SK-N-SH (cell line): ENCODE measurements around the gene CEP170B. TPM values are rescaled to one million over a fixed set of nuclear protein-coding genes. Genes with fewer than 3 reads are reported as not detected.

Experiments
- CTCF ChIA-PET: fragments of 300-600, 350-600 bp; formaldehyde crosslinking; extraction: SDS; loops from one replicate; lab custom pipeline; 2021; lab: Yijun Ruan, JAX
- POLR2A ChIA-PET: fragments of 350-600 bp; sonication (Branson Sonifier 250); formaldehyde crosslinking; extraction: SDS; loops from one replicate; lab custom pipeline; 2020; ENCODE audit warnings: antibody characterized with exemption, inconsistent platforms; lab: Yijun Ruan, JAX
- DNase-seq: peaks from one replicate; pipeline ENCODE4 v3.0.0; 2012
- H2AFZ ChIP-seq: fragments of 200-600 bp; sonication (generic); 2 replicates; pipeline ENCODE4 v1.8.1; 2016; ENCODE audit warnings: antibody characterized with exemption, mild to moderate bottlenecking, low read depth
- H3F3A ChIP-seq: fragments of 200-600 bp; sonication (generic); replicated peaks from 2 replicates; pipeline ENCODE3; 2016; ENCODE audit warnings: antibody characterized with exemption, mild to moderate bottlenecking; ENCODE audit not compliant: insufficient read depth
- H3K27ac ChIP-seq, 2 experiments: fragments of 200-500 bp in 1 of 2; fragments of 200-600 bp in 1 of 2; sonication (Bioruptor generic) in 1 of 2; sonication (generic), shearing (Covaris generic) in 1 of 2; 2 replicates each; pipeline versions ENCODE4 v1.5.1 to v1.6.1; 2014 to 2016; ENCODE audit warnings: low read depth in 2 of 2, inconsistent platforms in 1 of 2, low read length in 1 of 2, mild to moderate bottlenecking in 1 of 2, mixed read lengths in 1 of 2
- H3K27me3 ChIP-seq: fragments of 200-600 bp; sonication (generic), shearing (Covaris generic); 2 replicates; pipeline ENCODE4 v1.6.1; 2016; ENCODE audit warnings: mixed run types; ENCODE audit not compliant: insufficient read depth
- H3K36me3 ChIP-seq, 2 experiments: fragments of 200-500 bp in 1 of 2; fragments of 200-600 bp in 1 of 2; sonication (Bioruptor generic) in 1 of 2; sonication (generic) in 1 of 2; replicated peaks in 1 of 2; 2 replicates each; pipeline versions ENCODE3 to v1.5.1; 2014 to 2016; ENCODE audit warnings: low read length in 1 of 2, mild to moderate bottlenecking in 1 of 2; ENCODE audit not compliant: insufficient read depth in 2 of 2, control insufficient read depth in 1 of 2
- H3K4me1 ChIP-seq, 2 experiments: fragments of 200-500 bp in 1 of 2; fragments of 200-600 bp in 1 of 2; sonication (Bioruptor generic) in 1 of 2; sonication (generic), shearing (Covaris generic) in 1 of 2; 2 replicates each; pipeline versions ENCODE4 v1.5.1 to v1.6.1; 2014 to 2016; ENCODE audit warnings: low read depth in 1 of 2, low read length in 1 of 2, mixed run types in 1 of 2; ENCODE audit not compliant: insufficient read depth in 2 of 2, control insufficient read depth in 1 of 2
- H3K4me2 ChIP-seq: fragments of 200-600 bp; sonication (generic), shearing (Covaris generic); 2 replicates; pipeline ENCODE4 v1.6.1; 2017; ENCODE audit warnings: mixed run types
- H3K4me3 ChIP-seq, 2 experiments: fragments of 200-500 bp in 1 of 2; fragments of 200-600 bp in 1 of 2; sonication (Bioruptor generic) in 1 of 2; sonication (generic), shearing (Covaris generic) in 1 of 2; 2 replicates each; pipeline versions ENCODE4 v1.5.1 to v1.8.1; 2014 to 2016; ENCODE audit warnings: low read depth in 2 of 2, inconsistent platforms in 1 of 2, low read length in 1 of 2, mild to moderate bottlenecking in 1 of 2, mixed read lengths in 1 of 2, moderate library complexity in 1 of 2
- H3K79me2 ChIP-seq: fragments of 200-600 bp; sonication (generic); 2 replicates; pipeline ENCODE4 v1.8.1; 2017; ENCODE audit warnings: mild to moderate bottlenecking; ENCODE audit not compliant: insufficient read depth
- H3K9ac ChIP-seq: fragments of 200-600 bp; sonication (generic); 2 replicates; pipeline ENCODE4 v1.6.1; 2017; ENCODE audit warnings: mixed run types
- H3K9me2 ChIP-seq: fragments of 200-600 bp; sonication (generic); 2 replicates; pipeline ENCODE4 v1.6.1; 2017; ENCODE audit warnings: mixed run types
- H3K9me3 ChIP-seq: fragments of 200-600 bp; sonication (generic); 2 replicates; pipeline ENCODE4 v1.6.1; 2017; ENCODE audit warnings: mixed run types, mild to moderate bottlenecking, moderate library complexity
- H4K20me1 ChIP-seq: fragments of 200-600 bp; sonication (generic); 2 replicates; pipeline ENCODE4 v1.6.1; 2017; ENCODE audit warnings: mild to moderate bottlenecking, mixed run types; ENCODE audit not compliant: insufficient read depth
- CHD2 ChIP-seq: fragments of 150-350 bp; IDR thresholded peaks from 2 replicates; pipeline ENCODE4 v1.6.1; 2018; ENCODE audit warnings: low read length; ENCODE audit not compliant: partially characterized antibody
- ELF1 ChIP-seq: IDR thresholded peaks from 2 replicates; pipeline ENCODE4 v1.4.0; 2012
- EP300 ChIP-seq, 2 experiments: IDR thresholded peaks; 2 replicates each; pipeline versions ENCODE4 v1.4.0 to v1.6.1; 2012; ENCODE audit warnings: borderline replicate concordance in 1 of 2, low read depth in 1 of 2, low read length in 1 of 2
- FOSL2 ChIP-seq: IDR thresholded peaks from 2 replicates; pipeline ENCODE4 v1.4.0; 2012; ENCODE audit warnings: low read depth, mild to moderate bottlenecking, moderate library complexity, borderline replicate concordance
- FOXJ3 ChIP-seq: sonication (generic); formaldehyde crosslinking; IDR thresholded peaks from 2 replicates; pipeline ENCODE4 v1.5.1; 2020; ENCODE audit warnings: mild to moderate bottlenecking, missing genetic modification reagents
- GABPA ChIP-seq: IDR thresholded peaks from 2 replicates; pipeline ENCODE4 v1.4.0; 2012; ENCODE audit warnings: low read depth, mild to moderate bottlenecking
- JUND ChIP-seq: IDR thresholded peaks from 2 replicates; pipeline ENCODE4 v1.4.0; 2012
- NFIC ChIP-seq: IDR thresholded peaks from 2 replicates; pipeline ENCODE4 v1.4.0; 2012; ENCODE audit warnings: borderline replicate concordance
- RAD21 ChIP-seq: IDR thresholded peaks from 2 replicates; pipeline ENCODE4 v1.6.1; 2012; ENCODE audit warnings: mild to moderate bottlenecking, low read length
- RCOR1 ChIP-seq: fragments of 150-350 bp; IDR thresholded peaks from 2 replicates; pipeline ENCODE4 v1.6.1; 2017; ENCODE audit warnings: antibody characterized with exemption, low read length
- RXRA ChIP-seq: IDR thresholded peaks from 2 replicates; pipeline ENCODE4 v1.4.0; 2012; ENCODE audit warnings: low read depth, mild to moderate bottlenecking, borderline replicate concordance
- SMC3 ChIP-seq: IDR thresholded peaks from 2 replicates; pipeline ENCODE4 v1.6.1; 2012; ENCODE audit warnings: low read depth, low read length, improper control_type of control experiment
- TCF12 ChIP-seq: IDR thresholded peaks from 2 replicates; pipeline ENCODE4 v1.4.0; 2012
- TEAD4 ChIP-seq: IDR thresholded peaks from 2 replicates; pipeline ENCODE4 v1.4.0; 2012; ENCODE audit warnings: mild to moderate bottlenecking, borderline replicate concordance; ENCODE audit not compliant: insufficient read depth
- YY1 ChIP-seq: IDR thresholded peaks from 2 replicates; pipeline ENCODE4 v1.4.0; 2012; ENCODE audit warnings: low read depth, mild to moderate bottlenecking
- WGBS: methylation state at CpG from one replicate; pipeline ENCODE4 v1.1.6; 2017; ENCODE audit warnings: low lambda C conversion rate; 5-methylcytosine and 5-hydroxymethylcytosine counted together
- polyA plus RNA-seq, 3 experiments: library from polyadenylated mRNA; depleted of rRNA; stranded (reverse); fragments of >200 nt; gene quantifications; 2 replicates each; pipeline ENCODE4 v1.2.3, GENCODE V29; 2012
- TF ChIP-seq, protein P1 (sequence below): IDR thresholded peaks from 2 replicates; pipeline ENCODE4 v1.4.0; 2012; ENCODE audit warnings: low read depth
- TF ChIP-seq, protein P2 (sequence below): IDR thresholded peaks from 2 replicates; pipeline ENCODE4 v1.6.1; 2012; ENCODE audit warnings: mild to moderate bottlenecking, low read depth, low read length, moderate library complexity
- TF ChIP-seq, protein P3 (sequence below): IDR thresholded peaks from 2 replicates; pipeline ENCODE4 v1.4.0; 2012; ENCODE audit warnings: low read depth, borderline replicate concordance
- TF ChIP-seq, protein P4 (sequence below): fragments of 200-600 bp; sonication (generic); IDR thresholded peaks from 2 replicates; pipeline ENCODE4 v1.6.1; 2017; ENCODE audit warnings: antibody characterized with exemption, mild to moderate bottlenecking, moderate library complexity

The CEP170B gene
- polyA plus RNA-seq, 1 of the 3 experiments (the other 2 are of a cell fraction): 11.0 TPM

DNA sequence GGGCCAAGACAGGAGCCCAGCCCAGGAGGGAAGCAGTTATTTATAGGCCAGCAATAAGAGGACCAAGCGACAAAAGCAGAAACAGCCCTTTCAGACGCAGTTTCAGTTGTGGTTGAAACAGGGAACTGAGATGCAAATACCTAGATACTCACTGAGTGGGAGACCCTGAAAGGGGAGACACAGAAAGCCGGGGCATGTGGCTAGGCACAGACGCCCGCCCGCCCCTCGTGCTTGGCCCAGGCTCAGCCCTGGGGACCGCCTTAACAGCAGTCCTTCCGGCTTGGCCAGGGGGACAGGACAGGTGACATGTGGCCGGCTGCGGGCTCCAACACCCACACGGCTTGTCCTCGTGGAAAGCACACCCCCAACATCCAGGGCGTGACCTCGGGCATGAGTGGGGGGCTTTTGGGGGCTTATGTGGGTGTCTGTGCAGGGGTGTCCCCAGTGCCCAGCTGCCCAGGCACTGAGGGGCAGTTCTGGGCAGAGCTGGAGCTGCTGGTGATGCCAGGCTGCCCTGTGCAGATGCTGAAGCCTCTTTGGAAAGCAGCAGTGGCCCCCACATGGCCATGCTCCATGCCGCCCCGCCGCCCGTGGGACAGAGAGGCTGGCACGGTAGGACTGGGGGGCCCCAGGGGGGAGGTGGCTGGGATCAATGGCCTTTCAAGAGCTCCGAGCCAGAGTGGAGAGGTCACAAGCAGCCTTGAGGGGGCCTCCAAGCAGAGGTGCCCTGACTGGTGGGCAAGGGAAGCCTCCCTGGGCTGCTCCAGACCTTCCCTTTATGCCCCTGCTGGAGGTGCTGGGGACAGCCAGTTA lies 61.8 kb downstream of the CEP170B start:
- no peak for TF ChIP-seq FOSL2
- no peak for TF ChIP-seq EP300 (IDR thresholded peaks at IDR 0.05; ENCODE audit: borderline replicate concordance in 1 of 2, low read depth in 1 of 2, low read length in 1 of 2)
- TF ChIP-seq TEAD4: no peak
- no peak for TF ChIP-seq RAD21
- no peak for TF ChIP-seq YY1
- no peak for TF ChIP-seq JUND
- TF ChIP-seq RXRA: no peak
- TF ChIP-seq, protein P1, sequence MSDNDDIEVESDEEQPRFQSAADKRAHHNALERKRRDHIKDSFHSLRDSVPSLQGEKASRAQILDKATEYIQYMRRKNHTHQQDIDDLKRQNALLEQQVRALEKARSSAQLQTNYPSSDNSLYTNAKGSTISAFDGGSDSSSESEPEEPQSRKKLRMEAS: no peak
- TF ChIP-seq SMC3: no peak
- no peak for TF ChIP-seq CHD2
- TF ChIP-seq, all 33 proteins: peak for 0
- POLR2A ChIA-PET: no interaction called here

DNA sequence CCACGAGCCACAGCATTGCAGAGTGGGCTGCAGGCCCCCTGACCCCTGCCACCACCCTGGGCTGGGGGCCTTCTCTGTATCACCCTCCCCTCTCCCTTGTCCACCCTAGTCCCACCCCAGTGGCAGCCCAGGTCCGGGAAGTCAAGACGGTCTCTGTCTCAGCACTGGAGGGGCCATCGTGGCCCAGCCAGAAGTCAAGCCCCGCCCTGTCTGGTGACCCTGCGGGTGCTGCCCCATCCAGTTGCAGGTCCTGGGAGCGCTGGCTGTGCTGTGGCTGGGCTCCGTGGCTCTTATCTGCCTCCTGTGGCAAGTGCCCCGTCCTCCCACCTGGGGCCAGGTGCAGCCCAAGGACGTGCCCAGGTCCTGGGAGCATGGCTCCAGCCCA lies 62.4 kb downstream of the CEP170B start:
- no peaks in the 10 kb centered on the region for H3K9me2 ChIP-seq
- no peak overlapping the region for H3K9ac ChIP-seq
- H3K4me1 ChIP-seq: no peaks in the 10 kb centered on the region; a peak in 1 of 4 replicates
- no peaks in the 10 kb centered on the region for H3K27me3 ChIP-seq
- no peaks in the 10 kb centered on the region for H4K20me1 ChIP-seq
- no peak overlapping the region for H3K4me2 ChIP-seq
- peak; percentile 36 for DNase-seq
- no peak overlapping the region for H2AFZ ChIP-seq
- no peaks in the 10 kb centered on the region for H3F3A ChIP-seq
- H3K9me3 ChIP-seq: no peaks in the 10 kb centered on the region
- no peak overlapping the region for H3K4me3 ChIP-seq
- no peaks in the 10 kb centered on the region for H3K36me3 ChIP-seq
- 33% methylated on average over 1 of the region's 10 CpGs for WGBS
- POLR2A ChIA-PET: no interaction called here
- TF ChIP-seq FOXJ3 (CRISPR knock-in tag) (no peak), TCF12 (no peak), NFIC (no peak), GABPA (no peak), ELF1 (no peak), JUND (no peak), RCOR1 (no peak)
- TF ChIP-seq, protein P2, sequence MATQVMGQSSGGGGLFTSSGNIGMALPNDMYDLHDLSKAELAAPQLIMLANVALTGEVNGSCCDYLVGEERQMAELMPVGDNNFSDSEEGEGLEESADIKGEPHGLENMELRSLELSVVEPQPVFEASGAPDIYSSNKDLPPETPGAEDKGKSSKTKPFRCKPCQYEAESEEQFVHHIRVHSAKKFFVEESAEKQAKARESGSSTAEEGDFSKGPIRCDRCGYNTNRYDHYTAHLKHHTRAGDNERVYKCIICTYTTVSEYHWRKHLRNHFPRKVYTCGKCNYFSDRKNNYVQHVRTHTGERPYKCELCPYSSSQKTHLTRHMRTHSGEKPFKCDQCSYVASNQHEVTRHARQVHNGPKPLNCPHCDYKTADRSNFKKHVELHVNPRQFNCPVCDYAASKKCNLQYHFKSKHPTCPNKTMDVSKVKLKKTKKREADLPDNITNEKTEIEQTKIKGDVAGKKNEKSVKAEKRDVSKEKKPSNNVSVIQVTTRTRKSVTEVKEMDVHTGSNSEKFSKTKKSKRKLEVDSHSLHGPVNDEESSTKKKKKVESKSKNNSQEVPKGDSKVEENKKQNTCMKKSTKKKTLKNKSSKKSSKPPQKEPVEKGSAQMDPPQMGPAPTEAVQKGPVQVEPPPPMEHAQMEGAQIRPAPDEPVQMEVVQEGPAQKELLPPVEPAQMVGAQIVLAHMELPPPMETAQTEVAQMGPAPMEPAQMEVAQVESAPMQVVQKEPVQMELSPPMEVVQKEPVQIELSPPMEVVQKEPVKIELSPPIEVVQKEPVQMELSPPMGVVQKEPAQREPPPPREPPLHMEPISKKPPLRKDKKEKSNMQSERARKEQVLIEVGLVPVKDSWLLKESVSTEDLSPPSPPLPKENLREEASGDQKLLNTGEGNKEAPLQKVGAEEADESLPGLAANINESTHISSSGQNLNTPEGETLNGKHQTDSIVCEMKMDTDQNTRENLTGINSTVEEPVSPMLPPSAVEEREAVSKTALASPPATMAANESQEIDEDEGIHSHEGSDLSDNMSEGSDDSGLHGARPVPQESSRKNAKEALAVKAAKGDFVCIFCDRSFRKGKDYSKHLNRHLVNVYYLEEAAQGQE: no peak
- TF ChIP-seq, protein P3, sequence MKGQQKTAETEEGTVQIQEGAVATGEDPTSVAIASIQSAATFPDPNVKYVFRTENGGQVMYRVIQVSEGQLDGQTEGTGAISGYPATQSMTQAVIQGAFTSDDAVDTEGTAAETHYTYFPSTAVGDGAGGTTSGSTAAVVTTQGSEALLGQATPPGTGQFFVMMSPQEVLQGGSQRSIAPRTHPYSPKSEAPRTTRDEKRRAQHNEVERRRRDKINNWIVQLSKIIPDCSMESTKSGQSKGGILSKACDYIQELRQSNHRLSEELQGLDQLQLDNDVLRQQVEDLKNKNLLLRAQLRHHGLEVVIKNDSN: no peak
- TF ChIP-seq, protein P4, sequence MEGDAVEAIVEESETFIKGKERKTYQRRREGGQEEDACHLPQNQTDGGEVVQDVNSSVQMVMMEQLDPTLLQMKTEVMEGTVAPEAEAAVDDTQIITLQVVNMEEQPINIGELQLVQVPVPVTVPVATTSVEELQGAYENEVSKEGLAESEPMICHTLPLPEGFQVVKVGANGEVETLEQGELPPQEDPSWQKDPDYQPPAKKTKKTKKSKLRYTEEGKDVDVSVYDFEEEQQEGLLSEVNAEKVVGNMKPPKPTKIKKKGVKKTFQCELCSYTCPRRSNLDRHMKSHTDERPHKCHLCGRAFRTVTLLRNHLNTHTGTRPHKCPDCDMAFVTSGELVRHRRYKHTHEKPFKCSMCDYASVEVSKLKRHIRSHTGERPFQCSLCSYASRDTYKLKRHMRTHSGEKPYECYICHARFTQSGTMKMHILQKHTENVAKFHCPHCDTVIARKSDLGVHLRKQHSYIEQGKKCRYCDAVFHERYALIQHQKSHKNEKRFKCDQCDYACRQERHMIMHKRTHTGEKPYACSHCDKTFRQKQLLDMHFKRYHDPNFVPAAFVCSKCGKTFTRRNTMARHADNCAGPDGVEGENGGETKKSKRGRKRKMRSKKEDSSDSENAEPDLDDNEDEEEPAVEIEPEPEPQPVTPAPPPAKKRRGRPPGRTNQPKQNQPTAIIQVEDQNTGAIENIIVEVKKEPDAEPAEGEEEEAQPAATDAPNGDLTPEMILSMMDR: no peak
- TF ChIP-seq, protein P1: no peak
- TF ChIP-seq, all 33 proteins: peak for 0
- no peaks in the 10 kb centered on the region for H3K79me2 ChIP-seq
- no peak overlapping the region for H3K27ac ChIP-seq
- CTCF ChIA-PET: interaction anchor here (1.3 to 1.5 kb wide), 2 partner anchors 118 to 119 kb away, joined by 3 read pairs; no protein-coding TSS in a partner anchor

More for the DNA sequence above, 61.8 kb downstream of the CEP170B start:
- WGBS: 78% methylated on average over 5 of the region's 21 CpGs
- Histone ChIP-seq H3K27ac (no peak overlapping the region), H3K9me2 (no peaks in the 10 kb centered on the region), H3K9ac (no peak overlapping the region), H2AFZ (no peak overlapping the region), H3K9me3 (no peaks in the 10 kb centered on the region), H4K20me1 (no peaks in the 10 kb centered on the region), H3K27me3 (no peaks in the 10 kb centered on the region), H3F3A (no peaks in the 10 kb centered on the region), H3K4me2 (no peak overlapping the region), H3K4me1 (no peaks in the 10 kb centered on the region; a peak in 1 of 4 replicates), H3K36me3 (no peaks in the 10 kb centered on the region), H3K79me2 (no peaks in the 10 kb centered on the region), H3K4me3 (no peak overlapping the region)
- CTCF ChIA-PET: interaction anchor here (1.3 to 1.5 kb wide), 2 partner anchors 119 kb away, joined by 3 read pairs; no protein-coding TSS in a partner anchor
- no peak for DNase-seq
